CD14-positive monocyte (primary cell): ENCODE results near the gene ABHD3. TPM values are rescaled to one million over a fixed set of nuclear protein-coding genes. Genes with fewer than 3 reads are reported as not detected.
A peak's percentile ranks its signal among the peaks of the same experiment; 100 is the strongest.

Source experiments
- DNase-seq, 3 donors: peaks; one replicate each; pipeline ENCODE4 v3.0.0-alpha.2; 2011 to 2022
- H2AFZ ChIP-seq: 2 replicates; pipeline ENCODE4 v1.6.0; 2012; ENCODE audit warnings: mild to moderate bottlenecking, low read depth, low read length, inconsistent platforms; ENCODE audit not compliant: insufficient read depth, poor library complexity, severe bottlenecking
- H3K27ac ChIP-seq, 2 donors: 1 replicate in 1 of 2; 2 replicates in 1 of 2; pipeline ENCODE4 v1.5.1; 2012 to 2013; ENCODE audit warnings: low read length in 2 of 2, control low read depth in 1 of 2, inconsistent platforms in 1 of 2, low read depth in 1 of 2, mild to moderate bottlenecking in 1 of 2
- H3K27me3 ChIP-seq, 2 donors: one replicate each; pipeline versions ENCODE4 v1.6.0 to v1.6.1; 2011 to 2013; ENCODE audit warnings: low read length in 2 of 2; ENCODE audit not compliant: control insufficient read depth in 2 of 2, insufficient read depth in 2 of 2
- H3K36me3 ChIP-seq, 2 donors: replicated peaks in 1 of 2; 1 replicate in 1 of 2; 2 replicates in 1 of 2; pipeline versions ENCODE4 v1.5.1 to v1.6.1; 2012 to 2013; ENCODE audit warnings: low read length in 2 of 2, control low read depth in 1 of 2, inconsistent platforms in 1 of 2, mild to moderate bottlenecking in 1 of 2; ENCODE audit not compliant: insufficient read depth in 2 of 2, control insufficient read depth in 1 of 2
- H3K4me1 ChIP-seq, 2 donors: 1 replicate in 1 of 2; 2 replicates in 1 of 2; pipeline versions ENCODE4 v1.5.1 to v1.6.1; 2012 to 2013; ENCODE audit warnings: low read length in 2 of 2, control low read depth in 1 of 2, inconsistent platforms in 1 of 2, mild to moderate bottlenecking in 1 of 2, moderate library complexity in 1 of 2; ENCODE audit not compliant: insufficient read depth in 2 of 2, control insufficient read depth in 1 of 2
- H3K4me2 ChIP-seq: replicated peaks from 2 replicates; pipeline ENCODE3; 2012; ENCODE audit warnings: low read length, moderate library complexity, mild to moderate bottlenecking; ENCODE audit not compliant: poor library complexity, severe bottlenecking; ENCODE audit errors: extremely low read depth
- H3K4me3 ChIP-seq, 3 experiments: fragments of 200-600 bp in 1 of 3; sonication (generic) in 1 of 3; replicated peaks in 1 of 3; 1 replicate in 2 of 3; 2 replicates in 1 of 3; pipeline ENCODE4 v1.5.1; 2011 to 2013; ENCODE audit warnings: low read length in 3 of 3, mild to moderate bottlenecking in 3 of 3, control low read depth in 2 of 3, low read depth in 2 of 3, inconsistent platforms in 1 of 3, moderate library complexity in 1 of 3
- H3K79me2 ChIP-seq: 2 replicates; pipeline ENCODE4 v1.6.0; 2012; ENCODE audit warnings: mild to moderate bottlenecking, control low read depth, inconsistent platforms, low read length, moderate library complexity; ENCODE audit not compliant: insufficient read depth
- H3K9ac ChIP-seq: 2 replicates; pipeline ENCODE4 v1.6.0; 2017; ENCODE audit warnings: low read length, mild to moderate bottlenecking; ENCODE audit not compliant: insufficient read depth, poor library complexity, severe bottlenecking
- H3K9me3 ChIP-seq, 2 donors: replicated peaks in 1 of 2; 1 replicate in 1 of 2; 2 replicates in 1 of 2; pipeline versions ENCODE4 v1.5.1 to v1.6.1; 2012 to 2013; ENCODE audit warnings: low read length in 2 of 2, control low read depth in 1 of 2; ENCODE audit not compliant: control insufficient read depth in 1 of 2, insufficient read depth in 1 of 2
- H4K20me1 ChIP-seq: 2 replicates; pipeline ENCODE4 v1.6.0; 2012; ENCODE audit warnings: mild to moderate bottlenecking, low read length, control low read depth, moderate library complexity; ENCODE audit not compliant: insufficient read depth
- H3K27ac Mint-ChIP-seq, 7 donors: one replicate each; pipeline ENCODE4 v1.8.0; 2020; ENCODE audit warnings: mild to moderate bottlenecking in 7 of 7, mixed read lengths in 7 of 7, moderate library complexity in 6 of 7, inconsistent platforms in 2 of 7
- H3K27me3 Mint-ChIP-seq, 3 donors: one replicate each; pipeline ENCODE4 v1.8.0; 2021 to 2022; ENCODE audit warnings: low read depth in 3 of 3, mild to moderate bottlenecking in 3 of 3, mixed read lengths in 3 of 3, moderate library complexity in 3 of 3, inconsistent platforms in 1 of 3
- H3K36me3 Mint-ChIP-seq, 2 donors: one replicate each; pipeline ENCODE4 v1.8.0; 2020; ENCODE audit warnings: mixed read lengths in 2 of 2, inconsistent platforms in 1 of 2, mild to moderate bottlenecking in 1 of 2
- H3K4me1 Mint-ChIP-seq: one replicate; pipeline ENCODE4 v1.8.0; 2020; ENCODE audit warnings: mild to moderate bottlenecking, mixed read lengths
- H3K4me3 Mint-ChIP-seq, 2 donors: one replicate each; pipeline ENCODE4 v1.8.0; 2020; ENCODE audit warnings: mild to moderate bottlenecking in 2 of 2, mixed read lengths in 2 of 2, moderate library complexity in 1 of 2
- H3K9me3 Mint-ChIP-seq, 7 donors: one replicate each; pipeline ENCODE4 v1.8.0; 2020 to 2022; ENCODE audit warnings: mixed read lengths in 7 of 7, mild to moderate bottlenecking in 6 of 7, moderate library complexity in 6 of 7, inconsistent platforms in 2 of 7
- WGBS: methylation state at CpG from one replicate; pipeline ENCODE4 v1.1.5; 2013; ENCODE audit warnings: missing lambda C conversion rate; ENCODE audit not compliant: insufficient coverage; 5-methylcytosine and 5-hydroxymethylcytosine counted together
- intact Hi-C, 2 donors: fragments of 100-400 bp; cut with micrococcal nuclease; formaldehyde crosslinking; loops; one replicate each; pipeline versions ENCODE4 v1.15.0 to v1.15.1; 2023
- polyA plus RNA-seq, 3 donors: library from polyadenylated mRNA; depleted of rRNA in 1 of 3; unstranded in 2 of 3; stranded (reverse) in 1 of 3; fragments of 300-500 nt in 2 of 3; fragments of >200 nt in 1 of 3; fragmentation: Illumina TruSeq in 2 of 3; gene quantifications; 1 replicate in 2 of 3; 2 replicates in 1 of 3; pipeline ENCODE4 v1.2.3, GENCODE V29; 2012 to 2021
- small RNA-seq: library from RNA; depleted of rRNA; stranded (forward); fragments of <200 nt; gene quantifications from one replicate; pipeline ENCODE3, GENCODE V24; 2012; ENCODE audit warnings: low read depth; ENCODE audit not compliant: insufficient read length
- TF ChIP-seq, protein P1 (sequence below): fragments of 200-600 bp; IDR thresholded peaks from one replicate; pipeline ENCODE4 v1.8.0; 2022; ENCODE audit warnings: antibody characterized with exemption, mild to moderate bottlenecking

Gene ABHD3
- polyA plus RNA-seq, 3 donors = 24.6 to 63.6 (median 42.0) TPM

DNA sequence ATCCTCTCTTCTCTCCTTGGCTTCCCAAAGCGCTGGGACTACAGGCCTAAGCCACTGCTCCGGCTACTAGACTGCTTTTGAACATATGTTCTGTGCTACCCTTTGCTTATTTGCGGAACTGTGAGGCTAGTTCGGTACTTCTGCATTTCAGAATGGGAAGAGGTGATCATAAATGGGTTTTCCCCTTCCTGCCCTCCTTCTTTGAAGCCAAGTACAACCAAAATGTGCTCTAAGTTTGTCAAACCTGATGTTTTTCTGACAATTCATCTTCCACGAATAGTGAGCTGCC, 102.3 kb downstream of the ABHD3 start:
- TF ChIP-seq, protein P1, sequence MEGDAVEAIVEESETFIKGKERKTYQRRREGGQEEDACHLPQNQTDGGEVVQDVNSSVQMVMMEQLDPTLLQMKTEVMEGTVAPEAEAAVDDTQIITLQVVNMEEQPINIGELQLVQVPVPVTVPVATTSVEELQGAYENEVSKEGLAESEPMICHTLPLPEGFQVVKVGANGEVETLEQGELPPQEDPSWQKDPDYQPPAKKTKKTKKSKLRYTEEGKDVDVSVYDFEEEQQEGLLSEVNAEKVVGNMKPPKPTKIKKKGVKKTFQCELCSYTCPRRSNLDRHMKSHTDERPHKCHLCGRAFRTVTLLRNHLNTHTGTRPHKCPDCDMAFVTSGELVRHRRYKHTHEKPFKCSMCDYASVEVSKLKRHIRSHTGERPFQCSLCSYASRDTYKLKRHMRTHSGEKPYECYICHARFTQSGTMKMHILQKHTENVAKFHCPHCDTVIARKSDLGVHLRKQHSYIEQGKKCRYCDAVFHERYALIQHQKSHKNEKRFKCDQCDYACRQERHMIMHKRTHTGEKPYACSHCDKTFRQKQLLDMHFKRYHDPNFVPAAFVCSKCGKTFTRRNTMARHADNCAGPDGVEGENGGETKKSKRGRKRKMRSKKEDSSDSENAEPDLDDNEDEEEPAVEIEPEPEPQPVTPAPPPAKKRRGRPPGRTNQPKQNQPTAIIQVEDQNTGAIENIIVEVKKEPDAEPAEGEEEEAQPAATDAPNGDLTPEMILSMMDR = no peak
- Histone ChIP-seq H3K36me3 (no peaks in the 10 kb centered on the region), H3K79me2 (peaks cover 27% of the 10 kb centered on the region), H3K4me2 (peak overlapping the region; percentile 27), H3K9ac (no peak overlapping the region), H3K27ac (peak overlapping the region; percentile 68 to 100), H3K9me3 (no peaks in the 10 kb centered on the region), H3K27me3 (no peaks in the 10 kb centered on the region), H4K20me1 (peaks cover 20% of the 10 kb centered on the region), H3K4me3 (no peak overlapping the region), H3K4me1 (peaks cover 32 to 37% of the 10 kb centered on the region in 2 donors), H2AFZ (no peak overlapping the region)
- WGBS = 0% methylated on average over 1 of the region's 5 CpGs
- Mint-ChIP-seq H3K4me3 (peak overlapping the region in 1 of 2 donors; percentile 24), H3K27ac (peak overlapping the region; percentile 86 to 100 (median 92)), H3K36me3 (no peaks in the 10 kb centered on the region), H3K4me1 (peaks cover 37% of the 10 kb centered on the region), H3K27me3 (peaks cover 0 to 8% (median 0%) of the 10 kb centered on the region in 3 donors), H3K9me3 (peaks cover 0 to 2% (median 0%) of the 10 kb centered on the region in 7 donors)
- DNase-seq = peak; percentile 79 to 91 (median 85)
- intact Hi-C loops = loop anchor here (5.0 kb wide), 2 partner anchors 100 to 140 kb away; partner anchors contain the start of genes ABHD3 (in 1 of the 2) and MIB1 (in 1 of the 2)

Small RNA genes within 50 kb of the gene (small RNA-seq; reads per million reads assigned to genes)
- gene MIR320C1 = not detected
- gene RF00019 = not detected
- gene RF01241 = 0.71 reads per million

Other genes starting within 250 kb of the ABHD3 start
- gene ESCO1, start 104.1 kb downstream of the ABHD3 start, polyA plus RNA-seq = 1 to 10 TPM; 1.3 to 6.1 (median 2.5) TPM
- 10 to 100 TPM; 13.0 to 56.7 (median 50.9) TPM for gene SNRPD1, start 92.5 kb downstream of the ABHD3 start, polyA plus RNA-seq
- gene MIB1, start 36.0 kb upstream of the ABHD3 start, polyA plus RNA-seq = 1 to 10 TPM; 5.7 to 8.5 (median 7.8) TPM